ENCODE measurements around the gene ACSBG1.

The ACSBG1 gene

DNA sequence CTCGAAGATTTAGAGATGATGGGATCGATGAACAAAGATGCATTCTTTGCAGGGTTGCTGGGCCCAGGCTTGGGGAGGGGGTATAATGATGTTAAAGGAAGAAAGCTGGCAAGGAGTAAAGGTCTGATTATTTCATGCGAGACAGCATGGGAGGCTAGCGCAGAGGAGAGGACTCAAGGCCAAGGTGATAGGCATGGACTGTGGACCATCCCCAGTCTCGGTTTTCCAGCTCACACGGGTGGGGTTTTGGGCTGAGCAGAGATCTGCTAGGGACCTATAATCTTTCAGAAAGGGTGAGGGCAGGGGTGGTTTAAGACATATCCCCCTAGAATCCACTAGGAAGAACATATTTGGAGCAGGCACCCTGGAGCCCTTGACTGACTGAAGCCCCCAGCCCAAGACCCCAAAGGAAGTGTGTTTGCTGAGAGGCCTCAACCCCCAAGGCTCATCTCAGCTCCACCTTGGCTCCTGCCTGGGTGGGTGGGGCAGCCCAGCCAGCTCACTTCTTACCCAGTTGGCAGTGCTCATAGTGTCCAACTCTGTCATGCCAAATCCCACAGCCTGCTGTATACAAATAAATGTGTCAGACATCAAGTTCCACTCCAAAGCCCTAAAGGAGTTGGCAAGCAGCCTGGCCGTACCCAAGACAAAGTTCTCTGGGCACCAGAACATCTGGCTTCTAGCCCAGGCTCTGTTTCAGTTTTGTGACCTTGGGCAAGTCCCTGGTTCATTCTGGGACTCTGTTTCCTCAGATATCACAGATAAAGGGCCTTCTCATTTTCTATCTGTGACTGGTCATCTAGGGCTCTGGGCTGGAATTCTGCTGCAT is 17.9 kb downstream of the ACSBG1 start:
- DNase-seq = peak; percentile 37

DNA sequence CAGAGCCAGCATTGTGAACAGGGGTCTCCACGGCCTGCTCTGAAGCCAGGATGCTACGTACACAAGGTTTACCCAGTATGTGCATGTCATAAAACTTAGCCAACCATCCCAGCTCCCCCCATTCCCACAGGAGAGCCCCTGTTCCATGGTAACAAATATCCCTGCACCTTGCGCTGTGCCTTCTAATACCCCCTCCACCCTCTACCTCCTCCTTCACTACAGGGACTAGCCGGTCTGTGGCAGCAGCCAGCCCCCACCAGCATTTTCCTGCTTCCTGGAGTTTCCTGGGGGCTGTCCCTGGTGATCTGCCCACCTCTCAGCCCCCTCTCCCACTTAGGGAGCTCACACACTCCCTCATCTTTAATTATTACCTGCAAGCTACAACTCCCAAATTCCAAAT is 20.4 kb downstream of the ACSBG1 start:
- DNase-seq = no peak

DNA sequence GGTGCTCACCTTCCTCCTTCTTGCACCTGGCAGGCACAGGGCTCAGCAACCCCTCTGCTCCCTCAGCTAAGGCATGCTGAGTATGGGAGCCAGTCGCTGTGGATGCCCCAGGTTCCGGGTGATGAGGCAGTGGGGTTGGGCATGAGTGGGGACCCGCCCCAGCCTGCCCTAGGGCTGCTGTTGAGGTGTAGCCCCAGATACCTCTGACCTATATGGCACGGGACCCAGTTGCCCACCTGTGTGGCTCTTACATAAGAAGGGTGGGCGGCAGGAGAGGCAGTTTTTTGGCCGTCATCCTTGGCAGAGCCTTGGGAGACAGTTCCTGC is 21.0 kb downstream of the ACSBG1 start:
- DNase-seq = no peak

DNA sequence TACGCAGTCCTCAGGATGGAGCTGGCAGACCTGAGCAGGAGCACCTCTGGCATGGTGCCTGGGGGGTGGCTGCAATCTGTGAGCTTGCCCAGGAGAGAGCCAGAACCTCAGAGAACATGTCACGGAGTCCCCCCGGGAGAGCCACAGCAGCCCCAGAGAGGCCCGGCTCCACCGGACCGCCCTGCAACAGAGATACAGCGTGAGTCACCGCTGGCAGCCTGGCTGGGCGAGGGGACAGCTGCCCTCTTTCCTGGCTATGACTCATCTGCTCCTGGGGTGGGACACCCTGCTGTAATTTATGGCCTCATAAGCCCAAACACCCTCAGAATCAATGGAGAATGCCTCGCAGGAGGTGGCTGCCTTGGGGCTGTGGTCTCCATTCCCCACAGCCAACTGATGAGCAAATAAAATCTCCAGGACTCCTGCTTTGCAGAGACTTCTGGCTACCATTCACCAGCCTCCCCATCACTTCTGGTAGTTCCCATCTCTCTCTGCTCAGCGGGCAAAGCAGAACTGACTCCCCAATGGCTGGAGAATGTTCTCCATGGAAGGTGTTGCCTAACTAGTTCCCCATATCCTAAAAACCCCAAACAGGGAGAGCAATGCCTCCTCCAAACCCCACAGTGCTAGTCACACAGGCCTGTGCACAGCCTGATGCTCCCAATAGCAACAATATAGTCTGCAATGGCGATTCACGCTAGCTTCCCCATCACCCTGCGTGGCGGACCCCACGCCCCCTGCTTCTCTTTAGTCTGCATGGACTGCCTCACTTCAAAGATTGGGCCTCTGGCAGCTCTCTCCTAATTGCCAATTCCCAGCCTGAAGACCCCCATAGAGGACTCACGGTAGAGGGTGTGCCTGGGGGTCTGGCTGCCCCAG is 21.6 kb downstream of the ACSBG1 start:
- peak; percentile 91 for DNase-seq

DNA sequence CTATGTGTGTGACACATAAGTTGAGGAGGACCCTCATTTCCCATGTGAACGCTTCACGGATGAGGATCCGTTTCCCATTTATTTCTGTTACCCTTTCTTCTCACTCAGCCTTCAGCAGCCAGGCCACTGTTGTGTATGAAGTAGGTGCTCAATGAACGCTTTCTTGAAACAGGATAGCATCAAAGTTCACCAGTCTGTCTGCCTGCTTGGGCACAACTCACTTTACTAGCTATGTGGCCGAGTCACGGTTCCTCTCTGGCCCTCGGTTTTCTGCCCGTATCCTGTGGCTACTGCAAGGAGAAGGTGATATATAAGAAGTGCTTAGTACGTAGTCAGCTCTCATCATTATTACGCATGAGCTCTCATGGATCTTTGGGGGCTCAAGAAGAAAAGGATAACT is 22.4 kb downstream of the ACSBG1 start:
- DNase-seq = no peak

DNA sequence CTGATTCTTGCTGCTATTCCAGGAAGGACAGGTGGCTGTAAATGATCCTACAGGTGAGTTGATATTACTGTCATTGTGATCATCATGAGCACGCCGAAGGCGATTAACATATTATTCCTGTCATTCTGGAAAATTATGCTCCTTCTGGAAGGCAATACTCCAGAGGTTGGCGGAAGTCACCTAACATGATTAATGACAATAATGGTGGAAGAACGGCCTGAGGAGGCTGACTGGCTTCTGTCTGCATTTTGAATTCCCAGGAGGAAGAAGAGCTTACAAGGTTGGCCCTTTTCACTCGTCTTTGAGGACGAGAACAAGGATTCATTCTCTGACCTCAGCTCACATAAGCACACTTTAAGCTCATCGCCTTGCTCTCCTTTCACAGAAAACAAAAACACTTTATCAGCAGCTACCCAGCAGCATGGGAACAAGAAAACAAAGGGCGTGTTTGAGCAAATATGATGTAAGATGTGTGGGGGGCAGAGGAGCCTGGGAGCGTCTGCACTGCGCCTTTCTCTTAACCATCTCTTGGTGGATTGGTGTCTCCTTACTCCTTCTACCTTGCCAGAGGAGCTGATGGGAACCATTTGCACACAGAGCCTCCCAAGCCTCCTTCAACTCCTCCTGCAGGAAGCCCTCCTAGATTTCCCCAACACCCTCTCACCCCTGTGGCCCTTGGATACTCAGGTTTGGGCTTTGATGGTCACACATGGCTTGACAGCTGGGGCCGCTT is 23.0 kb downstream of the ACSBG1 start:
- no peak for DNase-seq

DNA sequence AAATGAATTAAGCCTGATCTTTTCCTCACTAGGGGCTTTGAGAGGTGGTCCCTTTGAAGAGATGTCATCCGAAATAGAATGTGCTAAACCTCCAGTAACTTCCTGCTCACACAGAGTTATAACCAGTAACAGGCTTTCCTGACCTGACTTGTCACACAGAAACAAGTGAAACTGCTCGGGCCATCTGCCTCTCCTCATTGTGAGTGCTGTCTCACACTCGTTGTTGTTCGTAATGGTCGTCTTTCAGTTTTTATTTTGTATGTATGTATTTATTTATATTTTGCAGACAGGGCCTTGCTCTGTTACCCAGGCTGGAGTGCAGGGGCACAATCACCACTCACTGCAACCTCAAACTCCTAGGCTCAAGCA is 24.0 kb downstream of the ACSBG1 start:
- no peak for DNase-seq

DNA sequence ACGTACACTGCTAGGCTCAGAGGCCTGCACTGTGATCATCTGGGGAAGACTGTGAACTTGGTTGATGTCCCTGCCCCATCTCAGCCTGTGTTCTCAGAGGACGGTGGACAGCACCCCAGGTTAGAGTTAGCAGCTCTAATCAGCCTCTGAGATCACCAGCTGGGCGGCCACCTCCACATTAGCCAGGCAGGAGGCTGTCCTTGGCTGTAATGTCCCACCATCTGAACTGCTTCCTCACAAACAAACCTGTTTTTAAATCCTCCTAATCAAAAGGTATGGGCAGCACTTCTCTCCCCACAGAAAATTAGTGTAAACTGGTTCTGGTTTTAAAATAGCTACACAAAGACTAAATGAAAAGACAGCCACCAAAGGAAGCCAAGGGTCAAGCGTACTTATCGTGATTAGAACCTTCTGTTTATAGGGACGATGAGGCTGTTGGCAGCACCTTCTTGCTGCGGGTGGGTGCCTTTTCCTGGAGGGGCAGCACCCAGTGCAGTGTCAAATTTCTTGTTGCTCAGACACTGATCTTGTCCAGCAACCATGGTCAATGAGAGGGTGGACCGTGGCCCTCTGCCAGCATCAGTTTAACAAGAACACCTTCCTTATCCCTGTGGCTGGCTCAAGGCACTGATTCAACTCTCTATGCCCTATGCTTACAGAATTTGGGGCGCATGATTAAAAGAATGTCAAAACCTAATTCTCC is 24.6 kb downstream of the ACSBG1 start:
- DNase-seq = no peak

DNA sequence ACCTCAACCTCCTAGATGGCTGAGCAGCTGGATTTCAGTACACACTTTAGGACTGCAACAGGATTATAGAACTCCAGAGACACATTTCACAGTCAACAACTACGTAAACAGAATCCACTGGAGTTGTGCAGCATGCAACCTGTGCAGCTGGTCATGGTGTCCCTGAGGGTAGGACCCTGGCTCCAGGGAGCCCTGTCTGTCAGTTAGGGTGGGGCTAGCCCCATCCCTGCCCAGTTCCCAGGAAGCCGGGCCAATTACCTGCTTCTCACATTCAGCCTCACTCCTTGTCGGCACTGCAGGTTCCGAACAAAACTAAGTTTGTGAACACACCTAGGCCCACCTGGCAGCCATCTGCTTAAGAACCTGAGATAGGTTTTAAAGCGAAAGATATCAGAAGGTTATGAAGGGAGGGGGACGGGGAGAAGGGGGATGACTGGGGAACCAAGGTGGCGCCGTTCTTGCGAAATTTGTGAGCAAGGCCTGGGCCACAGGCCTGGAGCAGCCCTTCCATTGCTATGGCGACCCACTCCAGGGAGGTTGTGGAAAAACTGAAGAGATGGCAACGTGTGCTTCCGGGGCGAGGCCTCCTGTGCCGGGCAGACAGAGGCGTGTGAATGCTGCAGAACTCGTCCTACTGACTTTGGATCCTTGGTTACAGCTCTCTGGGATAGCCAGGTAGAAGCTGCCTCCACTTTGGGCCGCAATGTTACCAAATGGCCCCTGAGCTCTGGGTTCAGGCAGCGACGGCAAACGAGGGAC is 25.3 kb downstream of the ACSBG1 start:
- DNase-seq = no peak

DNA sequence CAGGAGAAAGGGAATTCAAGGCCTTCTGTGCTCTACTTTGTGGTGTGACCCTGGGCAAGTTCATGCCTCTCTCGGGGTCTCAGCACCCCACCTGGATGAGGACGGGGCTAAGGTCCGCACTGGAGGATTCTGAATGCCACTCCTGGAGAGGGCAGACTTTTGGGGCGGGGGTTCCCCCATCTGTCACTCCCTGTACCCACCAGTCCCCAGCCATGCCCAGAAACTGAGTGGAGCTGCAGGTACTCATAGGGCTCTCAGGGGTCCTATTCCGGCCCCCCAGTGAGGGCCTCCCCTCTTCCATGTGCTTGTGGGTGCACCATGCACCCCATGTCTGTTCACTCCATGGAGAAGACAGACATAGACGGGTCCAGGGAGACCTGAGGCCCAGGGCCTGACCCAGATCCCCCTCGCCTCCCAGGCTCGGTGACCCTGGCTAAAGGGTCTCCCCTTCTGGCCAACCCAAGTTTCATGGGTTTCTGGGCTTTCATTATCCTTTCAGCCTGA is 26.0 kb downstream of the ACSBG1 start:
- no peak for DNase-seq

DNA sequence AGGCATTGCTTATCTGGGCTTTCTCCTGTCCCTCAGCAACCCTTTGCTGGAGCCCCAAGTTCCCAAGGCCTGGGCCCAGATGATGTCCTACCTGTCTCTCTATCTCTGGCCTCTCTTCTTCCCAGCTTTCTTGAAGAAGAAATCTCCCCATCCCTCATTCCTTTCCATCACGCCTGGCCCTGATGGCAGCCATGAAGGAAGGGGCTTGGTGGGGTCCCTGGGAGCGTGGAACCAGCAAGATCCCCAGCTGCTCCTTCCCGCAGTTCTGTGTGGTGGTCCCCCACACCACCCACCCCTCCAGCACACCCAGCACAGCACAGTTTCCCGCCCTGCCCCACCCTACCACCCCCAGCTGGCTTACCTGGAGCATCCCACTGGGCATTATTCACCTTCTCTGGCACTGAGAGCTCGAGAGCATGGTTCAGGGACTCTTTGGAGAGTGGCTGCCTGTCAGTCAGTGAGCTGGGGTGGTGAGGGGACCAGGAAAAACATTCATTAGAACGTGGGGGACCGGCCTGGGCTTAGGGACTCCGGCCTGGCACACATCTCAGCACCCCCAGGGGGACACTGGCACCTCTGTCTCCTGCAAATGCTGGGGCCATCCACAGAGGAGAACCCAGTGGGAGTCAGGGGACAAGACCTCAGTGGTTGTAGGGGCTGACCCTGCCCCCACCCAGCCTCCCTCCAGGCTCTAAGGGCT is 26.6 kb downstream of the ACSBG1 start:
- no peak for DNase-seq

DNA sequence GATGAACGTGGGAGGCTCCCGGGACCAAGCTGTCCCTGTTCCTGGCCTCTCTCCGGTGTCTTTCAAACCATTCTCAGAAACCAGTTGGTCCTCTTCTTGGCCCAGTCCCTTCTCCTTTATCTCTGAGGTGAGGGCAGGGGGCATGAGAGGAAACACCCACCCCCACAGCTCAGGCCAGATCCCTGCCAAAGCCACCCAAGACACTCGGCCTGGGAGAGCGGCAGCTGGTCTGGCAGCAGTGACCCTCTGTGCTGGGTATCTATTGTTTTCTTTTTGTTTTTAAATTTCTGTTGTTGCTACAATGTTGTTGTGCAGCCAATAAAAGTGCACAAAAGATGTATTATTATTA is 27.3 kb downstream of the ACSBG1 start:
- no peak for DNase-seq

DNA sequence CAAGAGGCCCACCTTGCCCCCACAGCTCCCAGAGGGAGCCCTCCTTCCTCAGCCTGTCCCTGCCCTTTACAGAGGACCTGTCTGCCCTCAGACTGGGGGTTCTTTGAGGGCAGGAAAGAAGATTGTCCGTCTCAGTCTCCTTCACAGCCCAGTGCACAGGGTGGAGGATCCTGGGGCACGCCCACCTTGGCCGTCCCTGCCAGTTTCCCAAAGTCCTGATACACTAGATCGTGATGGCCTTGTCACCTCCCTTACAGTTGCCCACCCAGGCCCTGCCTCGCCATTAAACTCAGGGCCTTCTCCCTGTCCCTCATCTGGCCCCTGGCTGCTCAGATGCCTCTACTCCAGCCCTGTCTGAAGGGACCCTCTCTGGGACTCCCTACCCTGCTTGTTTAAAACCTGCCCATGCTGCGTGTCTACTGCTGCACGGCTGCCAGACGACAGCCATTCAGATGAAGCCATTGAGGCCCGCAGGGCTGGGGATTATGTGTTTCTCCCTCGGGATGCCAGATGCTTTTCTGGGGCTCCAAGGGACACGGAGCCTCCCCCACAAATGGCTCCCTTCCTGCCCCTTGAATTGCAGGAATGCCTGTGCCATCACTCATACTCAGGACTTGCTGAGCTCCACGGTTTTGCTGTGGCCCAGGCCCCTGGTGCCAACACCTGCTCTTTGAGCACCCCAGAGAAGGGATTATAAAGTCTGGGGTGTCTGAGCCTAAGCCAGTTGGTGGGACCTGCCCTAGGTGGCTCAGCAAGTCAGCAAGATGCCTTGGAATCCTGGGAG is 27.8 kb downstream of the ACSBG1 start:
- peak; percentile 82 for DNase-seq

DNA sequence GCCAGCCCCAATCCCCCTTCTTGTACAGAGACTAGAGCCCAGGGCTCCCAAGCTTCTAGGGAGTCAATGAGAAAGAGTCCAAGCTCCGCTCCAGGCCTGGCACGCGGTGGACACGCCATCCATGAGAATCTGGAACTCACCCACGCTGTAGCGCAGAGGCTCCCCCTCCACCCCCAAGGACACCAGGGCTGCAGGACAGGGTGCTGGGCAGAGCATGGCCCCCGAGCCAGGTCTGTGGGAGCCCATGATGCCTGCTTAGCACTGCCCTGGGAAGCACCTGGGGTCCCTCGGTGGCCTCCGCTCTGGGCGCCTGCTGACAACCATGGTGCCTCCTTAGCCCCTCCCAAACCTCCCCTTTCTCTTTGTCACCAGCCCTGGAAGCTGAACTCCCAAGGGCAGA is 28.5 kb downstream of the ACSBG1 start:
- no peak for DNase-seq

DNA sequence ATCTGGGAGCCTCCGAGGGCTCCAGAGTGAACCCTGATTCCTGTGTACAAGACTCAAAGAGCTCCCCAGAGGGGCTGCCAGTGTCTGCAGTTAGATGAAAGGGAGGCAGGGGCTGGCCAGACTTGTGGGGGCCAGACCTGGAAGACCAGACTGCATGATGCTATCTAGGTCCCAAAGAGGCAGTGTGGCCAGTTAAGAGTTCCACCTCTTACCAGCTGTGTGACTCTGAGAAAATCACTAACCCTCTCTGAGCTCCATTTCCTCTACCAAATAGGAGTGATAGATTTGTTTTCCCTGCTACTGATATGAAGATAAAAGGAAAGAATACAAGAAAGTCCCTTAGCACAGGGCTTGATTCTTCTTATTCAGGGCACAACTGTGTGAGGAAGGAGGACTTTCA is 29.0 kb downstream of the ACSBG1 start:
- DNase-seq = no peak

DNA sequence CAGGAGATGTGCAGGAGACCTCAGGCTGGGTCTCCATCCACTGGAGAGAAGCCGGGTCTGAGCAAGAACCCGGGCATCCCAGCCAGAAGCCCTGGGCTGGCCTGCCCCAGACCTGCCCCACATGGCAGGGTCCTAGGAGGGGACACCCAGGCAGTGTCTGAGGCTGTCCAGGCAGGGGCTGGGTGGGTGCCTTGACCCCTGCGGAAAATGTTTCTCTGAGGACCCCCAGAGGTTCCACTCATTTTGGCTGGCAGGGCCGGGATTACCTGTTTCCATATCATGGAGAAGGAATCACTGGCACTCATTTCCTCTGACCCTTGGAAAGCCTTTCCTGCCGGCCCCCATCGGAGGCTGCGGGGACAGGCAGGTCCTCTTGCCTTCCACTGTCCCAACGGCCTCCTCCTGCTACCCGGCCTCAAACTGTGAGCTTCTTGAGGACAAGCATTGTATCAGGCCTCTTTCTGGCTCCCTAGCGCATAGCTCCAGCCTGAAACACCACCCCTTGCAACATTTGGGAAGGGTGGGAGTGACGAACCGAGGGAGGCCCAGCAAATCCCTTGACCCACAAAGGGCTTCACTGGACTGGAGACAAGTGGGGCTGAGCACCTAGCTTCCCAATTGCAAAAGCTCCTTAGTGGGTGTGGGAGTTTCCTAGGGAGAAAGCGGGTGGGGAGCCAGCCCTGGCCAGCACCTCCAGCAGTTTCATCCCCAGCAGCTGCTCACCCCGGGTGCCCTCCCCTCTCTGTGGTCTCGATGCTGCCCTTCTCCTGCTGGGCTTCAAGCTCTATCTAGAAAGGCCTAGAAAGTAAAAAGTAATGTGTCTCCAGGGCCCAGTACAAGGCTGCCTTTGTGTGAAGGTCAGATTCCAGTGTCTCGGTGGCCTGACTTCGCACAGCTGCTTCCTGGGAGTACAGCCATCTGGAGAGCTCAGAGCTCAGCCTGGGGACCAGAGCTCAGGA is 29.7 kb downstream of the ACSBG1 start:
- DNase-seq = no peak

DNA sequence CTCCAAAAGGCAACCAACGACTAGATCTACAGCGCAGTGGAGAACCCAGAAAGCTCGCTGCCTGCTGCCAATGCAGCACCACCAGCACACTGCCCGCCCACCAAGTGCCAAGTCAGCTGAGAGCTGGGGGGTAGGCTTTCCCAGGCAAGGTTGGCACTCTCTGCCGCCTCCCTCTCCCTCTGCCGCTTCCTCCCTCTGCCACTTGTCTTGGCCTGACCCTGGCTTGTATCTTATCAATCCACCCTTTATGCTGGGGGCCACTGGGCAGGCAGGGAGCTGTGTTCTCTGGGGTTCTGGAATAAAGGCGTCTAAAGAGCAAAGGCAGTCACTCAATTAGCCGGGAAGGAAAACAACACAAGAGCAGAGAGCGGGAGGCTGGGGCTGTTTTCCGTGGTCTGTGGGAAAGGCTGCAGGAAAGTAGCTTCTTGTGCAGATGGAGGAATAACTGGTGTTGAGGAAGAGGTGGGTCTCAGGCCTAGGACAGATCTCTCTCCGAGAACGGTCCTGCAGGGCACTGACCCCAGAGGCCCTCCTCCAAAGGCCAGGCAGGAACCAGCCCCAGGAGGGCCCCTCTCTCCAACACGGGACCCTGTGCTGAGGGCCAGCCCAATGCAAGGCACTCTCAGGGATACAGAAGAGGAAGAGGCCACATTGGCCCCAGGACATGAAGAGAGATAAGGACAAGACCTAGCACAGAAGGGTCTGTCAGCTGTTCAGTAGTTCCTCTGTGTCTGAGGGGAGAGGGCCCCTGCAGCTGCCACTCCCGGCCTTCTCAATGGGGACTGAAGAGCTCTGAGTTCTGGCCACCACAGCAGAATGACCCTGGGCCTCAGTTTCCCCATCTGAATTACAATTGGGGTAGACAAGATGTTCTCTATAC is 30.8 kb downstream of the ACSBG1 start:
- no peak for DNase-seq

Measured in EL (cell line).